ENCODE data around the gene GRK1.

Gene GRK1

DNA sequence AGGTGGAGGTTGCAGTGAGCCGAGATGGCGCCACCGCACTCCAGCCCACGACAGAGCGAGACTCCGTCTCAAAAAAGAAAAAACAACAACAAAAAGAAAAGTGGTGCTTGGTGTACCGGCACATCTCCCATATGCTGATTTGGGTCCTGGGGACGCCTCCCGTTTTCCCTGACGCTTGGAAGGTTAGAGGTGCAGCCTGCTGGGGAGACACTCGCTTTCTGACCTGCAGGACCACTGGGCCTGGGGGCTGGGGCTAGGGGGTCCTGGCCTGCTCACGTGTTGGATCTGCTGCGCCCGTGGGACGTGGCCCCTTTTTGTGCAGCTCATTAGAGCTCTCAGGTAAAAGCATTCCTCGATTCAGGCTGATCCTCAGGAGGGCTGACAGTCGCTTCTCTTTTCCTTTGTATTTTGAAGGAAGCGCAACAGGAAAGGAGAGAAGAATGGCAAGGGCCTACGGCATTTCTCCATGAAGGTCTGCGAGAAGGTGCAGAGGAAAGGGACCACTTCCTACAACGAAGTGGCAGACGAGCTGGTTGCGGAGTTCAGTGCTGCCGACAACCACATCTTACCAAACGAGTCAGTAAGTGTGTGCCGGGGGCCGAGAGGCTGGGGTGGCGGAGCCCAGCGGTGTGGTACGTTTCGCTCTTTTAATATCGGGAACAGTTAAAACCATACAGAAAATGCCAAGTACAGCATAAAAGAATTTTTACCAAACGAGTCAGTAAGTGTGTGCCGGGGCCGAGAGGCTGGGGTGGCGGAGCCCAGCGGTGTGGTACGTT, 34.1 kb upstream of the GRK1 start:
- DNase-seq, result no peak

- DNase-seq, result no peak
Observed at GRCh38 chr13:113633485-113633873, 33.5 kb upstream of the GRK1 start.

GRCh38 chr13:113634279-113635047, 32.6 kb upstream of the GRK1 start:
- no peak for DNase-seq

GRCh38 chr13:113635048-113635420, 32.0 kb upstream of the GRK1 start:
- DNase-seq, result no peak

DNA sequence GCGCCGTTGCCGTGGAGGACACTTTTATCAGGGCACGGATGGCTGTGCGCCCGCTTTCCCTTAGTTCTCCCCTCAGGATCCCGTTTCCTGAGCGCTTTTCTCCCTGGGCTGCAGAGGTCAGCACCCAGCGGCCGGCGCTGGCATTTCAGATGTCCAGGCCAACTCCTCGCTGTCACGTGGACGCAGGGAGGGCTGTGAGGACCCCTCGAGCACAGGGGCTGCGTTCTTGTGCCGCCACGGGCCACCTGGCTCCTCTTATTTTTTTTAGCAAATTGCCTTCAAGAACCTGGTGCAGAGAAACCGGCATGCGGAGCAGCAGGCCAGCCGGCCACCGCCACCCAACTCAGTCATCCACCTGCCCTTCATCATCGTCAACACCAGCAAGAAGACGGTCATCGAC, 31.3 kb upstream of the GRK1 start:
- DNase-seq, result no peak

GRCh38 chr13:113636266-113636963, 30.6 kb upstream of the GRK1 start:
- no peak for DNase-seq

DNA sequence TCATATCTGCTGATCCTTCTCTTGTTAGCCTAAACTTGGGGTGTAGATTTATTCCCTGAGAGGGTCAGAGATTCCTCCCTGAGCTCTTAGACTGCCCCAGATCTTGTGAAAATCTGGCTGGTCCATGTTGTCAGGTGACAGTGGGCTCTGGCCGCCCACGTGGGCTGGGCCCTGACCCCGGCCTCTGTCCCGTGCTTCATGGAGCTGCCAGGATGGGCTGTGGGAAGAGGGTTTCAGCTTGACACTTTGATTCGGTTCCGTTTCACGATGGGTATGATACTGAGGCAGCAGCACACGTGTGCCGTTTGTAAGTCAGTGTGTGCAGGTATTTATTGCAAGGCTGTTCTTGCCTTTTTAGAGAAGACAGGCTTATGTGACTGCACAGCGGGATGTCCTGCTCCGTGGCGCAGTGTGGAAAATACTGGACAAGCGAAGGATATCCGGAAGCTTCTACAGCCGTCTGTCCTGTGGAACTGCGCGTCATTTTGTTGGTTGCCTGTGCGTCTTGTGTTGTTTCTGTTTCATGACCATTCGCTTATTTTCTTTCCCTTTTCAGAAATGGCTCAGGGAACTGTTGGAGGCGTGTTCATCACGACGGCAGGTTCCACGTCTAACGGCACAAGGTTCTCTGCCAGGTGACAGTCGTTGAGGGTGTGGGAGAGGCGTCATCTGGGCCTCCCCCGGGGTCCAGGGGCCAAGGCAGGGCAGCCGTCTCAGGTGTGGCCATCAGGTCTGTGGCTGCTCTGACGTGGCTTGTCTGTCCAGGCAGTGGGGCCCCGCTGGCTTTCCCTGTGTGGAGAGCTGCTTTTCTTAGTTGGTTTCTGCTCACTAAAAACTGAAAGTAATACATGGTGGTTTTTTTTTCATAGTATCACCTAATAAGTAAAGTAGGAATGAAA, 29.5 kb upstream of the GRK1 start:
- no peak for DNase-seq

DNA sequence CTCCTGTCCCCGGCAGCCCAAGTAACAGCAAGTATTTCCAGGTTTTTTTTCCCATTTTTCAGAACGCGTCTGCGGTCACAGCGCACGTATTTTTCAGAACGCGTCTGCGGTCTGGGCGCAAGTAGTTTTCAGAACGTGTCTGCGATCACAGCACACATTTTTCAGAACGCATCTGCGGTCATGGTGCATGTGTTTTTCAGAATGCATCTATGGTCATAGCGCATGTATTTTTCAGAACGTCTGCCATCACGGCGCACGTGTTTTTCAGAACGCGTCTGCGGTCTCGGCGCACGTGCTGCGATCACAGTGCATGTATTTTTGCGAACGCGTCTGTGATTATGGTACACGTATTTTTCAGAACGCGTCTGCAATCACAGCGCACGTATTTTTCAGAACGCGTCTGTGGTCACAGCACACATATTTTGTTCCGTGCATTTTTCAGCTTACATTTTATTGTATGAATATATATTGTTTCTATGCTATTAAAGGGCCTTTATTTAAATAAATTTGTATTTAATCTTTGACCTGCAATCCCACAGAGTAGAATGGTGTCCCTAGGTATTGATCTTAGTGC, 28.8 kb upstream of the GRK1 start:
- no peak for DNase-seq

- no peak for DNase-seq
Observed at GRCh38 chr13:113638806-113639205, 28.2 kb upstream of the GRK1 start.

DNA sequence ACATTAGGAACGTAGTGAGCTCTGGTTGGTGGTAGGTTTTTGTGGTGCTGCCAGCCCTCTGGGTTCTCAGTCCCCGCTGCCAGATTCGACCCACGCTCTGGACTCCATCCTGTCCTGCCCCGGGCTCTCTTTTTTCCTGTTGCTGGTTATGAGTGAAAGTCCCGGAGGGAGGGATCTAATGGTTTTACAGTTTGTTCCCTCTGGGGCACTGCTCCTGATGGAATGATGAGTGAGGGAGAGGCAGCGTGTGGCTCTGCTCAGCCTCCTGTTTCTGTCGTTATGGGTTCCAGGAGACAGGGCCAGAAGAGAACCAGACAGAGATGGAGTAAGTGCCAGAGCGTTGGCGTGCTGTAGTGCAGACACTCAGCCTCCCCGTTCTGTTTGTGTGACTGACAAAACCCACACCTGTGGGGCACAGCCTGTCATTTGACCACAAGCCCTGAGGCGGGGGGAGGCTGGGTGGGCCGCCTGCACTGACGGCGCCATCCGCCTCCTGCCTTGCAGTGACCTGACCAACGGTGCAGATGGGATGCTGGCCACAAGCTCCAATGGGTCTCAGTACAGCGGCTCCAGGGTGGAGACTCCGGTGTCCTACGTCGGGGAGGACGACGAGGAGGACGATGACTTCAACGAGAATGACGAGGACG, 27.3 kb upstream of the GRK1 start:
- DNase-seq, result peak; percentile 22

GRCh38 chr13:113641426-113641825, 25.6 kb upstream of the GRK1 start:
- DNase-seq, result no peak

DNA sequence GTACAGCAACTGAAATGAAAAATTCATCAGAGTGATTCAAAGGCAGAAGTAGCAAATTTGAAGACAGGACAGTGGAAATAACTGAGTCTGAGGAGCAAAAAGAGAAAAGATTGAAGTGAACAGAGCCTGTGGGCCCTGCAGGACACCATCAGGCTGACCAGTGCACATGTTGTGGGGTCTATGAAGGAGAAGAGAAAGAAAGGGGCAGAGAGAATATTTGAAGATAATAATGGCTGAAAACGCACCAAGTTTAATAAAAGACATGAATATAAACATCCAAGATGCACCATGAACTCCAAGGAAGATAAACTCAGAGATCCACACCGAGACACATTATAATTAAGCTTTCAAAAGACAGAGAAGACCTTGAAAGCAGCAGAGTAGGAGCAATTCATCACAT, 24.5 kb upstream of the GRK1 start:
- DNase-seq, result no peak

DNA sequence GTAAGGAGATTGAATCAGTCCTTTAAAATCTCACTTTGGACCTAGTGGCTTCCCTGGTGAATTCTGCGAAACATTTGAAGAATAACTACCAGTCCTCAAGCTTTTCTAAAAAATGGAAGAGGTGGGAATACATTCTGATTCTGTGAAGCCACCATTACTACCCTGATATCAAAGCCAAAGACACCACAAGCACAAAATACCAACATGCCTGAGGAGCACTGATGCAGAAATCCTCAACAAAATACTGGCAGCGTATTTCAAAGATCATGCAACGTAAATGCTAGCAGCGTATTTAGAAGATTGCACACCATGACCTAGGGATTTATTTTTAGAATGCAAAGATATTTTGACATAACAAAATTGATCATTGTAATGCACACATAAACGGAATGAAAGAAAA, 23.4 kb upstream of the GRK1 start:
- DNase-seq, result no peak

DNA sequence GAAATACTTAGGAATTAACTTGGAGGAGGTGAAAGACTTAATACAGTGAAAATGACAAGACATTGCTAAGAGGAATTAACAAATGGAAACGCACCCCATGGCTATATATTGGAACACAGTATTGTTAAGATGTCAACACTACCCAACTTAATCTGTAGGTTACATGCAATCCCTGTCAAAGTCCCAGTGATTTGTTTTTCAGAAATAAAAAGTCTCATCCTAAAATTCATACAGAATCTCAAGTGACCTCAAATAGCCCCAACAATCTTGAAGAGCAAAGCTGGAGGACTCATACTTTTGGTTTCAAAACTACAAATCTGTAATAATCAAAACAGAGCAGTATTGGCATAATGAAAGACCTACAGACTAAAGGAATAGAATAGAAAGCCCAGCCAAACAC, 22.2 kb upstream of the GRK1 start:
- DNase-seq, result no peak

DNA sequence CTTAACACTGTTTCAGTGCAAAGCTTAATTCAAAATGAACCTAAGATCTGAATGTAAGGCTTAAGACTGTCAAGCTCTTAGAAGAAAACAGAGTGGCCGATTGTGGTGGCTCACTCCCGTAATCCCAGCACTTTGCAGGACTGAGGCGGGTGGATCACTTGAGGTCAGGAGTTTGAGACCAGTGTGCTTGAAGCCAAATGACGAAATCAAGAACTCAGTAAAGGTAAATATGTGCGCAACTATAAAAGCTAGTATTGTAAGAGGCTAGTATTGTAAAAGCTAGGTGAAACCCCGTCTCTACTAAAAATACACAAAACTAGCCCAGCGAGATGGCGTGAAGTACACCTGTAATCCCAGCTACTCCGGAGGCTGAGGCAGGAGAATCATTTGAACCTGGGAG, 21.7 kb upstream of the GRK1 start:
- DNase-seq, result no peak

GRCh38 chr13:113646376-113646775, 20.6 kb upstream of the GRK1 start:
- no peak for DNase-seq

DNA sequence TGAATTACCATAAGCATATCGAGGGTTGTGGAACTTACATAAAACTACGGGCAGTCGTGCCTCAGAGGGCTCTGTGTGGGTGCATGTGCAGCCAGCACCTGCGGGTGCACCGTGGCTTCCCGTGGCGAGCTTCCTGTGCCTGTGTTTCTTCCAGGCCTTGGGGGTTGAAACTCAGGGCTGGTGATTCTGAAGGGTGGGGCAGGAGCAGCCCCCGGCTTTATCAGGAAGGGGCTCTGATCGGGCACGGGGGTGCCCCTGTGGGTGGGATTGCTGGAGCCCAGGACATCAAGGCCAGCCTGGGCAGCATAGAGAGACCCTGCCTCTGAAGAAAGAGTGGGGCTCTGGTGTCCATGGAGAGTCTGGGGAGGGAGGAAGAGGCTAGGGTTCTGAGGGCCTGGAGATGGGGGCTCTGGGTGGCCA, 20.1 kb upstream of the GRK1 start:
- no peak for DNase-seq

- DNase-seq, result peak; percentile 35
Observed at GRCh38 chr13:113647351-113648215, 19.4 kb upstream of the GRK1 start.

DNA sequence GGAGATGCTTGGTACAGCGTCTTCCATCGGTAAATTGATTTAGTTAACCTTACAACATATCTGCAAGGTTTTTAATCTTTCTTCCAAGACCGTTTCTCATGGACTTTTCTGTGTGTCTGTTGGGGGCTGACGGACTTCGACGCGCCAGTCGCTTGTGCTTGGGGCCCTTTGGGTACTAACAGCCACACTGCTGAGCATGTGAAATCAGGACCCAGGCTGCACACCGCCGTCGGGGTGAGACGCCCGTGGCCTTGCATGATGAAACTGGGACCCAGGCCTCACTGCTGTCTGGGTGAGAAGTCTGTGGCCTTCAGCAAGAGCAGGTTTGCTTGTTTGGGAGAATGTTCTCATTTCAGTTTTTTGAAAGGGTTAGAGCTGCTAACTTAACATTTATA, 18.8 kb upstream of the GRK1 start:
- no peak for DNase-seq

DNA sequence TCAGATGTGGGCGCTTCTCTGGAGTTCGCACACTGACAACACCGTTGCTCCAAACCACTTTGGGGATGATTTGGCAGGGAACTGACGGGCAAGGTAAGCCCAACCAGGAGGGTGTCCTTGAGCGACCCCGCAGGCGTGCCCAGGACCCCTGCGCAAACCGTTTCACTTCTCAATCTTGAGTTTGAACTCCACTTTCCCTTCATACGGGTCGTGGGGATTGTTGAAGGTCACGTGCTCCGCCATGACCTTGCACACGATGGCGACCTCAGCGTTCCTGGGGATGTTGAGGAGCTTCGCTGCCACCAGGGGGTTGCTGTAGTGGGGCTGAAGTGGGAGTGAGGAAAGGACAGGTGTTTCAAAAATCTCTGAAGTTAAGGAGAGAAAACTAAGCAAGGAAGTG, 17.8 kb upstream of the GRK1 start:
- DNase-seq, result no peak

DNA sequence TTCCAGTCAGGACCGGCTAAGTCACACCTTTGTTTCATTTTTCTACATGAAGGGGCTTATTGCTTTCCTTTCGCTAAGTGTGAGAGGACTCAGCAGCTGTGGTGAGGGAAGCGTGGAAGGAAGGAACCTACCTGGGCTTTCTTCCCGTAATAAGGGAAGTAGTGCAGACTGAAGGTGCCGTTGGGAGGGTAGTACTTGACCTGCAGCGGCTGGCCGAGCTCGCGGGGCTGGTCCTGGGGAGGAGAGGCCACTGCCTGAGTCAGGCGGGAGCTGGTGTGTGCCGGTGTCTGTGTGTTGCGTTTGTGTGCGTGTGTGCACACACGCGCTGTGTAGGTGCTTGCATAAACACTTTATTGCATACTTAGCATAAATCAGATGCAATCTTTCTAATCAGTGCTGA, 16.7 kb upstream of the GRK1 start:
- DNase-seq, result no peak

Measured in fibroblast of skin of scalp (primary cell).